ENCODE results near the gene RGMA.

DNA sequence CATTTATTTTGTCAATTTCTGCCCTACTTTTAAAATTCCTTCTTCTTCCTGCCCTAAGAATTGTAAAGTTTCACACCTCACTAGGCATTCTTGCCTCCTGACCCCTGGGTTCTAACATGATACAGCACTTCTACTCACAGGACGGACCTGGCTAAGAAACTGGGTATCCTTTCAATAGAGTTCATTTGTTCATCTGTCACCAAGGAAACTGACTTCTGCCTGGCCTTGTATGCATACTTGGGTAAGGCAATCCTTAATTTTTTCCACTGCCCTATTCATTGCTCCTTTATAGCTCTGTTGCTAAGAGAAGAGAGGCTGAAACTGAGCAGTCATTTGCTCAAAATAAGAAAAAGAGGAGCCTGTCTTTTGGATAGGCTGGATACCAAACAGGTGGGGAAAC is 3.3 kb downstream of the RGMA start:
- TF ChIP-seq, protein P1, sequence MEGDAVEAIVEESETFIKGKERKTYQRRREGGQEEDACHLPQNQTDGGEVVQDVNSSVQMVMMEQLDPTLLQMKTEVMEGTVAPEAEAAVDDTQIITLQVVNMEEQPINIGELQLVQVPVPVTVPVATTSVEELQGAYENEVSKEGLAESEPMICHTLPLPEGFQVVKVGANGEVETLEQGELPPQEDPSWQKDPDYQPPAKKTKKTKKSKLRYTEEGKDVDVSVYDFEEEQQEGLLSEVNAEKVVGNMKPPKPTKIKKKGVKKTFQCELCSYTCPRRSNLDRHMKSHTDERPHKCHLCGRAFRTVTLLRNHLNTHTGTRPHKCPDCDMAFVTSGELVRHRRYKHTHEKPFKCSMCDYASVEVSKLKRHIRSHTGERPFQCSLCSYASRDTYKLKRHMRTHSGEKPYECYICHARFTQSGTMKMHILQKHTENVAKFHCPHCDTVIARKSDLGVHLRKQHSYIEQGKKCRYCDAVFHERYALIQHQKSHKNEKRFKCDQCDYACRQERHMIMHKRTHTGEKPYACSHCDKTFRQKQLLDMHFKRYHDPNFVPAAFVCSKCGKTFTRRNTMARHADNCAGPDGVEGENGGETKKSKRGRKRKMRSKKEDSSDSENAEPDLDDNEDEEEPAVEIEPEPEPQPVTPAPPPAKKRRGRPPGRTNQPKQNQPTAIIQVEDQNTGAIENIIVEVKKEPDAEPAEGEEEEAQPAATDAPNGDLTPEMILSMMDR (IDR thresholded peaks at IDR 0.05): no peak
- TF ChIP-seq EZH2 (IDR thresholded peaks at IDR 0.05; ENCODE audit: borderline replicate concordance, insufficient read depth, low read depth, low read length, poor library complexity, severe bottlenecking): no peak
